GM12892 (cell line): ENCODE measurements around the gene NKX2-8.

Experiments
- POLR2A ChIP-seq: IDR thresholded peaks from 2 replicates; pipeline ENCODE4 v1.6.1; 2011; ENCODE audit warnings: low read depth, low read length, control low read depth
- POLR2AphosphoS5 ChIP-seq: IDR thresholded peaks from 2 replicates; pipeline ENCODE4 v1.6.1; 2011; ENCODE audit warnings: low read depth, low read length, control low read depth
- TAF1 ChIP-seq: IDR thresholded peaks from 2 replicates; pipeline ENCODE4 v1.6.1; 2011; ENCODE audit warnings: low read depth, mild to moderate bottlenecking, control low read depth, low read length, borderline replicate concordance

DNA sequence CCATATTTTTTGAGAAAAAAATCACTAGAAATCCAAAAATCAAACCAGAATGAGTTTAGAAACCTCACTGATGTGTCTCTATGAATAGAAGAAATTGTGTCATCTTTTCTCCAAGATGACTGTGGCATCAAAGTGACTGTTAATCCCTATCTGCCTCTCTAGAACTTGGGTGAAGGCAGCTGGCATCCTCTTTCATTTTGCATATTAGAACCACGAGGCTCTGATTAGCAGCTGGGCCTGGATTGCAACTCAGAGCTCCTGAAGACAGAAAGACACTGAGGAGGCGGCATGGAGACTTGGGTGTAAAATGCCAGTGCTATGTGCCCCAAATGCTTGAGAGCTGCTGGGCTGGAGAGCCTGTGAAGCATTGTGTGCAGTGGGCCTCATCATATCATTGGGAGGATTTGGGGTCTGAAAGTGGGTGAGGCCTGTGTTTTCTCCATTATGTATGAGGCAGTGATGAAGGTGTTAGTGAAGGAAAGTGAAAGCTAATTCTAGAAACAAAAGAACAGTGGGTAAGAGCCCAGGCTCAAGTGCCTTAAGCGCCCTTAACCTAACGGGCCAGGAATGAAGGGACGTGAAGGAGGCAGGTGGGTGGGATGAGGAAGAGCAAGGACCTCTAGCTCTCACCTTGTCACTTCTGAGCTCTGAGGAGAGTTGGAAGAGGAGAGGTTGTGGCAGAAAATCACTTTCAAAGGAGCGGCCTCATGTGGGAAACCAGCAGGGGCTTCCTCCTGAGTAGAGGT is 26.2 kb downstream of the NKX2-8 start:
- TF ChIP-seq POLR2AphosphoS5 (no peak), POLR2A (no peak), TAF1 (no peak)
